Mucosa of stomach (tissue), 1 donor: ENCODE results near the gene ANKRD44.

Experiments used
- H3K27me3 ChIP-seq: one replicate; pipeline ENCODE4 v1.7.0; 2013; ENCODE audit warnings: mild to moderate bottlenecking, low read length; ENCODE audit not compliant: control insufficient read depth, insufficient read depth
- H3K36me3 ChIP-seq: one replicate; pipeline ENCODE4 v1.7.0; 2013; ENCODE audit warnings: low read length; ENCODE audit not compliant: control insufficient read depth, insufficient read depth
- H3K4me1 ChIP-seq: one replicate; pipeline ENCODE4 v1.7.0; 2013; ENCODE audit warnings: mild to moderate bottlenecking, low read length; ENCODE audit not compliant: control insufficient read depth, insufficient read depth
- H3K4me3 ChIP-seq: one replicate; pipeline ENCODE4 v1.7.0; 2013; ENCODE audit warnings: low read length
- H3K9ac ChIP-seq: one replicate; pipeline ENCODE4 v1.7.0; 2013; ENCODE audit warnings: mild to moderate bottlenecking, low read length, moderate library complexity
- H3K9me3 ChIP-seq: one replicate; pipeline ENCODE4 v1.7.0; 2013; ENCODE audit warnings: mild to moderate bottlenecking, low read length, moderate library complexity; ENCODE audit not compliant: control insufficient read depth
- donor health status: Pancreatic carcinoma.

The ANKRD44 gene

GRCh38 chr2:197148401-197148800 is 162.2 kb downstream of the ANKRD44 start:
- Histone ChIP-seq H3K9me3 (no peaks in the 10 kb centered on the region), H3K4me3 (no peak overlapping the region), H3K9ac (no peak overlapping the region), H3K27me3 (no peaks in the 10 kb centered on the region), H3K36me3 (no peaks in the 10 kb centered on the region), H3K4me1 (peaks cover 8% of the 10 kb centered on the region)

GRCh38 chr2:197147942-197148341 is 162.6 kb downstream of the ANKRD44 start:
- no peaks in the 10 kb centered on the region for H3K27me3 ChIP-seq
- no peaks in the 10 kb centered on the region for H3K9me3 ChIP-seq
- no peak overlapping the region for H3K9ac ChIP-seq
- peaks cover 8% of the 10 kb centered on the region for H3K4me1 ChIP-seq
- H3K4me3 ChIP-seq, result no peak overlapping the region
- H3K36me3 ChIP-seq, result no peaks in the 10 kb centered on the region

DNA sequence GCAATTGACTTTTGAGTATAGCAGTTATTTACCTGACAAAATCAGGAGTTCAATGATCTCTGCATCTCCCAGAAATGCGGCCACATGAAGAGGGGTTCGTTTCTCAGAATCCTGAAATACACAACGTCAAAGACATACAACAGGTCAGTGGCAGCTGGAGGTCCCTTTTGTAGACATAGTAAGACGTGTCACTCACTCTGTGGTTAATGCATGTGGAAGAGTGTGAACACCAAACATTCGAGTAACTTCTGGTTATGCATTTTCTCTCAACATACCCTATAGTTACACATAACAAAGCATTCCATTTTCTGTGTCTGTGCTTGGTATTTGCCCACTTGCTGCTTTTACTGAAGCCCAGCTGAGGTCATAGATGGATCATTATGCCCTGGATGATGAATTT is 163.6 kb downstream of the ANKRD44 start:
- Histone ChIP-seq H3K4me1 (peaks cover 8% of the 10 kb centered on the region), H3K9me3 (no peaks in the 10 kb centered on the region), H3K27me3 (no peaks in the 10 kb centered on the region), H3K36me3 (no peaks in the 10 kb centered on the region), H3K9ac (no peak overlapping the region), H3K4me3 (no peak overlapping the region)

- no peak overlapping the region for H3K4me3 ChIP-seq
- no peak overlapping the region for H3K9ac ChIP-seq
- H3K4me1 ChIP-seq, result peaks cover 8% of the 10 kb centered on the region
- no peaks in the 10 kb centered on the region for H3K36me3 ChIP-seq
- no peaks in the 10 kb centered on the region for H3K9me3 ChIP-seq
- H3K27me3 ChIP-seq, result no peaks in the 10 kb centered on the region
Measured at GRCh38 chr2:197145471-197146056, 165.0 kb downstream of the ANKRD44 start.

DNA sequence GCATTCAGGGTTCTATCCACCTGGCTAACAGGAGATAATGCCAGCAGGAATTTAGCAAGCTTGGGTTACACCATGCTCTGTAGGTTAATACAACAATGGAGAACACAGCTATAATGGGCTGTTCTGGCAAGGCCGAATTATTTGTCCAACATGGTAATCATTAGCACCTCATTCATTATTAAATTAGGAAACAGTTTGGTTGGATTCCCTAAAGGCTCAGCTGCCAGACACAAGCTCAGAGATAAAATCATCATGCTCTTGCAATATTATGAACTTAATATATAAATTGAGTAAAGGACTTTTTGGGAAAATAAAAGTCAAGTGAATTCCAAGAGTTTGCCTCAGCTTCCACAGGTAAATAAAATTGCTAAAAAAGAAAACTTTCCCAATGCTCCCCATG is 166.4 kb downstream of the ANKRD44 start:
- H3K9me3 ChIP-seq, result no peaks in the 10 kb centered on the region
- peaks cover 8% of the 10 kb centered on the region for H3K4me1 ChIP-seq
- no peaks in the 10 kb centered on the region for H3K27me3 ChIP-seq
- no peak overlapping the region for H3K9ac ChIP-seq
- H3K4me3 ChIP-seq, result no peak overlapping the region
- no peaks in the 10 kb centered on the region for H3K36me3 ChIP-seq

DNA sequence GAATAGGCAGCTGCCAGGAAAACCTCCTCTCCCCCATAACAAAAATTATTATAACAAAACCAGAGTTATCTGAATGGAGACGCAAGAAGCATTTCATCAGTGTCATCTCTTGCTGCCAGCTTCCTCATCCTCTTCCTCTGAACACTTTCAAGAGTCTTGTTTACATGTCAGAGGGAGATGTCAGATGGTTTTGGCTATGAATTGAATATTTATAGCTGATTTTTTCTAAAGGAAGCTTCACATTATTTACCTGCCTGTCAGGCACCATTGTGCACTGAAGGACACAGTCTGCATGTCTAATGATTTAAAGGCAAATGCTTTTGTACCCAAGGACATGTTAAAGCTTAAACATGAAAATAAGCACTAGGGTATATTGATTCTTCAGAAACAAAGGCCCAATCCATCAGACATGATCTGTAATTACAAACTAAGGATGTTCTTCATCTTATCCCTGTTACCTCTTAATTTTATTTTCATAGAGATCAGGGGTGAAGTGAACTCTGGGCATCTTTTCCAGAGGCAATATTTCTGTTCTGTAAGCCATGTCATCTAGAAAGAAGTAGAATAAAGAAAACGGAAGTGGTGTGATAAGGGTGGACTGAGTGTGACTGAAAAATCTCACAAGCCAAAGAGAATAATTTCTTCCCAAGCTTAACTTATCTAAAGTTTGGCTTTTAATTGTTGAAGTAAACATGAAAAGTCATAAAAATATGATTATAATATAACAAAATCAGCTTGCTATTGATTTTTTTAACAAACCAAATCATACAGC is 168.7 kb downstream of the ANKRD44 start:
- Histone ChIP-seq H3K4me3 (no peak overlapping the region), H3K9ac (no peak overlapping the region), H3K36me3 (no peaks in the 10 kb centered on the region), H3K9me3 (no peaks in the 10 kb centered on the region), H3K4me1 (peaks cover 16% of the 10 kb centered on the region), H3K27me3 (no peaks in the 10 kb centered on the region)

DNA sequence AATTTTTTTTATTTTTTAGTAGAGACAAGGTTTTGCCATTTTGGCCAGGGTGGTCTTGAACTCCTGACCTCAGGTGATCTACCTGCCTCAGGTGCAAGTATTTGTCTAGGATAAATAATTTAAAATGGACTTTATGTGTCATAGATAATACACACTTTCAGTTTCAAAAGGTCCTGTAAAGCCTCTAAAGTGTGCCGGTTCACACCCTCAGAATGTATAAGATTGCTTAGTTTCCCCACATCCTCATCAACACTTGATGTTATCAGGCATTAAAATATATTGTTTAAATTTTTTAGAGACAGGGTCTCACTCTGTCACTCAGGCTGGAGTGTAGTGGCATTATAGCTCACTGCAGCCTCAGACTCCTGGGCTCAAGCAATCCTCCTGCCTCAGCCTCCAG is 170.5 kb downstream of the ANKRD44 start:
- no peaks in the 10 kb centered on the region for H3K36me3 ChIP-seq
- no peaks in the 10 kb centered on the region for H3K9me3 ChIP-seq
- peaks cover 19% of the 10 kb centered on the region for H3K4me1 ChIP-seq
- H3K9ac ChIP-seq, result no peak overlapping the region
- no peaks in the 10 kb centered on the region for H3K27me3 ChIP-seq
- H3K4me3 ChIP-seq, result no peak overlapping the region

GRCh38 chr2:197138506-197138905 is 172.1 kb downstream of the ANKRD44 start:
- H3K27me3 ChIP-seq, result no peaks in the 10 kb centered on the region
- no peak overlapping the region for H3K9ac ChIP-seq
- H3K4me1 ChIP-seq, result peaks cover 19% of the 10 kb centered on the region
- no peaks in the 10 kb centered on the region for H3K9me3 ChIP-seq
- H3K36me3 ChIP-seq, result no peaks in the 10 kb centered on the region
- H3K4me3 ChIP-seq, result no peak overlapping the region

DNA sequence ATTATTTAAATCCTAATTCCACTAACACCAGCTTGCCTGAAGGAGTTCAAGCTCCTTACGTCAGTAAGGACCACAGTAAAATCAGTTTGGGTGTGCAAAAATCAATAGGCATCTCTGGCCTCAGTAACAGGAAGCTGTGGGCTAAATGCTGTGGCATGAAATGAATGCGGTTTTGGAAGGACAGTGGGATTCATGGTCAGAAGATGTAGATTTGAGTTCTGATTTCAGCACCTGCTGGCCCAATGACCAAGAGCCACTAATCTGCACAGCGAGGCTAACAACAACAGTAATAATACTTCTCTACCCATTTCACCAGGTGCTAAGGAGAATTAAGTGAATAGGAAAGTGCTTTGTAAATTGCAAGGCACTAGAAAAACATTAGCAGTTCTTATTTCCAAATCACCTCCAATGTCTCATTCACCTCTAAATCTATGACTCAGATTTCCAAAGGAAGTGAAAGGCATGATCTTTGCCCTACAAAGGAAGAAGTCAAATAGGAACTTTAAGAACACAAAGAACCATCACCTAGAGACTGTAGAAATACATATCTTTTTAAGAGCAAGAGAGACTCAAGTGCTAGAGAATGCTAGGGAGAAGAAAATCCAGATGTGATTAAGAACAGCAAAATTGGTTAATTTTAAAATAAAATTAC is 172.6 kb downstream of the ANKRD44 start:
- Histone ChIP-seq H3K36me3 (no peaks in the 10 kb centered on the region), H3K27me3 (no peaks in the 10 kb centered on the region), H3K4me1 (peaks cover 19% of the 10 kb centered on the region), H3K4me3 (no peak overlapping the region), H3K9me3 (no peaks in the 10 kb centered on the region), H3K9ac (no peak overlapping the region)

GRCh38 chr2:197137231-197137630 is 173.3 kb downstream of the ANKRD44 start:
- H3K9ac ChIP-seq, result no peak overlapping the region
- no peaks in the 10 kb centered on the region for H3K27me3 ChIP-seq
- no peak overlapping the region for H3K4me3 ChIP-seq
- no peaks in the 10 kb centered on the region for H3K36me3 ChIP-seq
- no peaks in the 10 kb centered on the region for H3K9me3 ChIP-seq
- H3K4me1 ChIP-seq, result peaks cover 19% of the 10 kb centered on the region

GRCh38 chr2:197136452-197136851 is 174.1 kb downstream of the ANKRD44 start:
- no peaks in the 10 kb centered on the region for H3K36me3 ChIP-seq
- no peak overlapping the region for H3K4me3 ChIP-seq
- no peak overlapping the region for H3K9ac ChIP-seq
- peaks cover 19% of the 10 kb centered on the region for H3K4me1 ChIP-seq
- H3K9me3 ChIP-seq, result no peaks in the 10 kb centered on the region
- H3K27me3 ChIP-seq, result no peaks in the 10 kb centered on the region

- no peak overlapping the region for H3K4me3 ChIP-seq
- H3K9me3 ChIP-seq, result no peaks in the 10 kb centered on the region
- H3K36me3 ChIP-seq, result no peaks in the 10 kb centered on the region
- peaks cover 19% of the 10 kb centered on the region for H3K4me1 ChIP-seq
- H3K27me3 ChIP-seq, result no peaks in the 10 kb centered on the region
- no peak overlapping the region for H3K9ac ChIP-seq
Measured at GRCh38 chr2:197135806-197136205, 174.8 kb downstream of the ANKRD44 start.
